ENCODE data around the gene LRRIQ1.

The LRRIQ1 gene

GRCh38 chr12:85057370-85057963 is 21.3 kb downstream of the LRRIQ1 start:
- FAIRE-seq (no peak), DNase-seq (ENCODE audit: insufficient read length, low spot score) (peak; percentile 1)

GRCh38 chr12:85058339-85058738 is 22.2 kb downstream of the LRRIQ1 start:
- FAIRE-seq, result no peak
- no peak for DNase-seq (ENCODE audit: insufficient read length, low spot score)

- no peak for FAIRE-seq
- no peak for DNase-seq (ENCODE audit: insufficient read length, low spot score)
These were observed 23.4 kb downstream of the LRRIQ1 start for GRCh38 chr12:85059594-85059993.

- no peak for FAIRE-seq
- no peak for DNase-seq (ENCODE audit: insufficient read length, low spot score)
These were observed 24.8 kb downstream of the LRRIQ1 start for GRCh38 chr12:85060916-85061315.

GRCh38 chr12:85065837-85066482 is 29.8 kb downstream of the LRRIQ1 start:
- DNase-seq (ENCODE audit: insufficient read length, low spot score) (no peak), FAIRE-seq (no peak)

- DNase-seq (ENCODE audit: insufficient read length, low spot score), result no peak
- FAIRE-seq, result no peak
These were observed 36.7 kb downstream of the LRRIQ1 start for GRCh38 chr12:85072826-85073225.

GRCh38 chr12:85076688-85077430 is 40.7 kb downstream of the LRRIQ1 start:
- DNase-seq (ENCODE audit: insufficient read length, low spot score) (no peak), FAIRE-seq (no peak)

GRCh38 chr12:85085066-85085465 is 48.9 kb downstream of the LRRIQ1 start:
- FAIRE-seq (no peak), DNase-seq (ENCODE audit: insufficient read length, low spot score) (no peak)

- FAIRE-seq, result no peak
- no peak for DNase-seq (ENCODE audit: insufficient read length, low spot score)
These were observed 53.6 kb downstream of the LRRIQ1 start for GRCh38 chr12:85089792-85090191.

GRCh38 chr12:85092814-85093370 is 56.7 kb downstream of the LRRIQ1 start:
- no peak for DNase-seq (ENCODE audit: insufficient read length, low spot score)
- no peak for FAIRE-seq

GRCh38 chr12:85095501-85095900 is 59.4 kb downstream of the LRRIQ1 start:
- DNase-seq (ENCODE audit: insufficient read length, low spot score) (no peak), FAIRE-seq (no peak)

- no peak for FAIRE-seq
- DNase-seq (ENCODE audit: insufficient read length, low spot score), result no peak
These were observed 94.5 kb downstream of the LRRIQ1 start for GRCh38 chr12:85130646-85131045.

- DNase-seq (ENCODE audit: insufficient read length, low spot score), result no peak
- FAIRE-seq, result no peak
These were observed 102.7 kb downstream of the LRRIQ1 start for GRCh38 chr12:85138833-85139232.

- FAIRE-seq, result no peak
- DNase-seq (ENCODE audit: insufficient read length, low spot score), result no peak
These were observed 111.2 kb downstream of the LRRIQ1 start for GRCh38 chr12:85147331-85147730.

- FAIRE-seq (no peak), DNase-seq (ENCODE audit: insufficient read length, low spot score) (no peak)
These were observed 116.2 kb downstream of the LRRIQ1 start for GRCh38 chr12:85152311-85152729.

- DNase-seq (ENCODE audit: insufficient read length, low spot score), result no peak
- no peak for FAIRE-seq
These were observed 119.6 kb downstream of the LRRIQ1 start for GRCh38 chr12:85155791-85156190.

- no peak for DNase-seq (ENCODE audit: insufficient read length, low spot score)
- FAIRE-seq, result no peak
These were observed 120.4 kb downstream of the LRRIQ1 start for GRCh38 chr12:85156569-85156968.

GRCh38 chr12:85157035-85157603 is 121.0 kb downstream of the LRRIQ1 start:
- DNase-seq (ENCODE audit: insufficient read length, low spot score) (no peak), FAIRE-seq (no peak)

GRCh38 chr12:85163752-85164321 is 127.7 kb downstream of the LRRIQ1 start:
- DNase-seq (ENCODE audit: insufficient read length, low spot score), result no peak
- no peak for FAIRE-seq

- no peak for DNase-seq (ENCODE audit: insufficient read length, low spot score)
- FAIRE-seq, result no peak
These were observed 143.6 kb downstream of the LRRIQ1 start for GRCh38 chr12:85179680-85180270.

GRCh38 chr12:85182699-85183098 is 146.5 kb downstream of the LRRIQ1 start:
- FAIRE-seq, result no peak

More at GRCh38 chr12:85182699-85183098, 146.5 kb downstream of the LRRIQ1 start:
- no peak for DNase-seq (ENCODE audit: insufficient read length, low spot score)
